ENCODE results near the gene OARD1.

DNA sequence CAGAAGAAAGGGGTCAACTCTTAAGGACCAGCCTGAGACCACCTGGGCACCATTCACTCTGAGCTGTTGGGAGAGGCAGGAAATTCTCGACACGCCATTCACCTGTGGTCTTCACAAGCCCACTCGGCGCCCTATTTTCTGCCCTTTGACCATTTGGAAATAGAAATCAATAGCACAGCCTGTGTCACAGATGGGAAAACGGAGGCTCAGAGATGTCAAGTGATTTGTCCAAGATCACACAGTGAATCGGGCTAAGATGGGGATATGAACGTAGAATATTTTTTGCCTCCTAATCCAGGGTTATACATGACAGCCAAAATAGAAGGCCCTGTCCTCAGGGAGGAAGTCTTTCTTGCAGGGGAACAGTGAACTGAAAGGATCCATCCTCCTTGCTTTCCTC lies 22.2 kb downstream of the OARD1 start:
- TF ChIP-seq POLR2A (IDR thresholded peaks at IDR 0.05; ENCODE audit: low read depth, low read length) = no peak
- TF ChIP-seq TAF1 (IDR thresholded peaks at IDR 0.05; ENCODE audit: low read depth, low read length) = no peak
- no peak for TF ChIP-seq POLR2AphosphoS5 (IDR thresholded peaks at IDR 0.05; ENCODE audit: low read depth, low read length)
- TF ChIP-seq PAX5 (IDR thresholded peaks at IDR 0.05; ENCODE audit: insufficient read depth, low read length, severe bottlenecking) = no peak
